Colonic mucosa (tissue), 4 donors: ENCODE data around the gene LRMDA. TPM values are rescaled to one million over a fixed set of nuclear protein-coding genes. Genes with fewer than 3 reads are reported as not detected.

Source experiments
- DNase-seq: peaks from one replicate; pipeline ENCODE4 v3.0.0-alpha.2; 2020
- H3K27ac ChIP-seq: fragments of 200-600 bp; one replicate; pipeline ENCODE4 v1.8.0; 2021
- H3K27me3 ChIP-seq: fragments of 200-600 bp; one replicate; pipeline ENCODE4 v1.8.0; 2021
- H3K36me3 ChIP-seq: fragments of 200-600 bp; one replicate; pipeline ENCODE4 v1.8.0; 2021
- H3K4me1 ChIP-seq: fragments of 200-600 bp; one replicate; pipeline ENCODE4 v1.8.0; 2021; ENCODE audit warnings: mild to moderate bottlenecking
- H3K4me3 ChIP-seq: fragments of 200-600 bp; one replicate; pipeline ENCODE4 v1.8.0; 2021
- H3K9ac ChIP-seq, 2 donors: one replicate each; pipeline ENCODE4 v1.7.0; 2013; ENCODE audit warnings: control low read depth in 2 of 2, low read depth in 2 of 2, low read length in 2 of 2
- H3K9me3 ChIP-seq: fragments of 200-600 bp; one replicate; pipeline ENCODE4 v1.8.0; 2021
- CTCF ChIP-seq: fragments of 200-600 bp; IDR thresholded peaks from one replicate; pipeline ENCODE4 v1.8.0; 2022; ENCODE audit warnings: antibody characterized with exemption, mild to moderate bottlenecking
- intact Hi-C: fragments of 100-400 bp; cut with DNase I; formaldehyde crosslinking; loops from one replicate; pipeline ENCODE4 v1.14.1; 2022
- total RNA-seq, 2 donors: library from RNA; stranded (reverse); fragmentation: NEBNext Ultra II Directional in 1 of 2; extraction: Animal tissue kit (Norgen Biotek cat#: 25700) in 1 of 2; gene quantifications; one replicate each; pipeline ENCODE4 v1.2.1, GENCODE V29; 2021
- donor health status: healthy.
- donor health status: DM: no; HTN: no; CAD: no.
- donor health status: DM: no; HTN: no; CAD: no.

LRMDA gene
- total RNA-seq, 2 donors from 2014 or later: 2.5 to 5.2 TPM

GRCh38 chr10:75427951-75428350, 3.5 kb upstream of the LRMDA start:
- Histone ChIP-seq H3K4me3 (no peak overlapping the region), H3K9me3 (no peaks in the 10 kb centered on the region), H3K4me1 (no peaks in the 10 kb centered on the region), H3K9ac (peak overlapping the region in 1 of 2 donors; percentile 9), H3K36me3 (no peaks in the 10 kb centered on the region), H3K27me3 (no peaks in the 10 kb centered on the region), H3K27ac (no peak overlapping the region)
- DNase-seq: no peak
- intact Hi-C loops: no loop called here
- no peak for TF ChIP-seq CTCF

GRCh38 chr10:75428434-75429158, 2.8 kb upstream of the LRMDA start:
- no peaks in the 10 kb centered on the region for H3K27me3 ChIP-seq
- intact Hi-C loops: no loop called here
- no peak for DNase-seq
- no peak overlapping the region for H3K4me3 ChIP-seq
- no peaks in the 10 kb centered on the region for H3K36me3 ChIP-seq
- no peak for TF ChIP-seq CTCF
- H3K27ac ChIP-seq: no peak overlapping the region
- no peaks in the 10 kb centered on the region for H3K9me3 ChIP-seq
- no peaks in the 10 kb centered on the region for H3K4me1 ChIP-seq
- no peak overlapping the region for H3K9ac ChIP-seq

- no peak overlapping the region for H3K4me3 ChIP-seq
- DNase-seq: no peak
- no peak overlapping the region for H3K27ac ChIP-seq
- H3K9ac ChIP-seq: no peak overlapping the region
- H3K4me1 ChIP-seq: no peaks in the 10 kb centered on the region
- no peaks in the 10 kb centered on the region for H3K9me3 ChIP-seq
- no peak for TF ChIP-seq CTCF
- intact Hi-C loops: no loop called here
- no peaks in the 10 kb centered on the region for H3K36me3 ChIP-seq
- H3K27me3 ChIP-seq: no peaks in the 10 kb centered on the region
Observed at GRCh38 chr10:75429159-75429827, 2.1 kb upstream of the LRMDA start.

GRCh38 chr10:75430000-75430763, 1.2 kb upstream of the LRMDA start:
- no peak for TF ChIP-seq CTCF
- H3K4me1 ChIP-seq: no peaks in the 10 kb centered on the region
- intact Hi-C loops: no loop called here
- peak overlapping the region in 1 of 2 donors; percentile 21 for H3K9ac ChIP-seq
- no peaks in the 10 kb centered on the region for H3K9me3 ChIP-seq
- H3K4me3 ChIP-seq: no peak overlapping the region
- no peaks in the 10 kb centered on the region for H3K36me3 ChIP-seq
- peak overlapping the region; percentile 36 for H3K27ac ChIP-seq
- no peaks in the 10 kb centered on the region for H3K27me3 ChIP-seq
- peak; percentile 73 for DNase-seq

GRCh38 chr10:75432176-75432575, 752 bp downstream of the LRMDA start:
- H3K9me3 ChIP-seq: no peaks in the 10 kb centered on the region
- H3K9ac ChIP-seq: peak overlapping the region in 1 of 2 donors; percentile 57
- DNase-seq: no peak
- no peak overlapping the region for H3K4me3 ChIP-seq
- no peak for TF ChIP-seq CTCF
- H3K36me3 ChIP-seq: no peaks in the 10 kb centered on the region
- no peaks in the 10 kb centered on the region for H3K27me3 ChIP-seq
- intact Hi-C loops: no loop called here
- H3K27ac ChIP-seq: no peak overlapping the region
- no peaks in the 10 kb centered on the region for H3K4me1 ChIP-seq
